GM19238 (cell line): ENCODE results near the gene MARK4.
"Not testable (repeated sequence)": the region's sequence is repeated elsewhere in the genome, so short reads cannot be mapped to it uniquely, and the experiment has no call there.

Experiments
- DNase-seq: peaks from one replicate; pipeline ENCODE4 v3.0.0; 2011; ENCODE audit warnings: low spot score; ENCODE audit not compliant: insufficient read length

Gene MARK4

DNA sequence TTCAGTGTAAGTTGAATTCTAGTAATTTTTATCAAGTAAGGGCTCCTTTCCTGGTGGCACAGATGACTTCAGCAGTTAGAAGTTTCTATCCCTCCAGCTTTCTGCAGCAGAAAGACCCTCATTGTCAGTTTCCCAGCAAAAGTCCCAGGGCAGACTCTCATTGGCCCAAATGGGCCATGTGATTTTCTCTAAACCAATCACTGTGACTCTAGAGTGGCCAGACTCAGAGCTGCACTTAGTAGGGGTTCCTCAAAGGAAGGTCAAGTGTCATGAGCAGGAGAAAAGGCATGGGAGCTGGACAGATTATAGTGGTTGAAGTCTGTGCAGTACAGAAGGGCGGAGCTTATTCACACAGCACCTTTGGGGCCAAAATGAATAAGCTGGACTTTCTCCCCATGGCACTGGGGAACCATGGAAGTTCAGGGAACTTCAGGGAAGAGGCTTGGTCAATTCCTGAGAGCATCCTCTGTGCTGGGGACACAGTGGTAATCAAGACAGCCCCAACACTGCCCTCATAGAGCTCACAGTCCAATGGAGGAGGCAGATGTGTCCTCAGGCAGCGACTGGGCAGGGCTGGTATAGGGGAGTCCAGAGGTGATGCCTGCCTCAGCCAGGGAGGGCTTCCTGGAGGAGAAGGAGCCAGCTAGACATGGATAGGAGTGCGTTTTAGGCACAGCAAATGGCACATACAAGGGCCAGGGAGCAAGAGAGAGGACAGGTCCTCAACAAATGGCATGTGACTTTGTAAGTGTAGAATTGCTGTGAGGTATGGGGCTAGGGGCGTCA is 53.3 kb downstream of the MARK4 start:
- no peak for DNase-seq

GRCh38 chr19:45305007-45305406 is 53.9 kb downstream of the MARK4 start:
- DNase-seq: no peak

- no peak for DNase-seq
These were observed 54.4 kb downstream of the MARK4 start for GRCh38 chr19:45305421-45305820.

DNA sequence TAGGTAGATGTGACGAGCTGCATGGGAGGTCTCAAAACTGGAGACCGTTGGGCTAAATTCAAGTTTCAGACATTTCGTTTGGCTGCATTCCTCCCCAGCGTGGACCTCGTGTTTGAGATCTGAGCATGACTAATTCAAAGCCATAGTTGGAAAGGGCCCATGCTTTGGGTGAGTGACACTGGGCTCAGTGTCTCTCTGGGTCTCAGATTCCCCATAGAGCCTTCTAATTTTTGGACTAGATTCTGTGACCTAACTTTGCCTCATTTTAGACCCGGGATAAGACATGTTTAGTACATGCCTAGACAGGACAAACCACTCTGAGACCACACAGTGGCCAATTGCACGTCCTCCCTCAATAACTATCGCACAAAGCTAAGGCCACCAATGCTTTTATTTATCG is 55.0 kb downstream of the MARK4 start:
- DNase-seq: no peak

- no peak for DNase-seq
These were observed 55.5 kb downstream of the MARK4 start for GRCh38 chr19:45306518-45307027.

DNA sequence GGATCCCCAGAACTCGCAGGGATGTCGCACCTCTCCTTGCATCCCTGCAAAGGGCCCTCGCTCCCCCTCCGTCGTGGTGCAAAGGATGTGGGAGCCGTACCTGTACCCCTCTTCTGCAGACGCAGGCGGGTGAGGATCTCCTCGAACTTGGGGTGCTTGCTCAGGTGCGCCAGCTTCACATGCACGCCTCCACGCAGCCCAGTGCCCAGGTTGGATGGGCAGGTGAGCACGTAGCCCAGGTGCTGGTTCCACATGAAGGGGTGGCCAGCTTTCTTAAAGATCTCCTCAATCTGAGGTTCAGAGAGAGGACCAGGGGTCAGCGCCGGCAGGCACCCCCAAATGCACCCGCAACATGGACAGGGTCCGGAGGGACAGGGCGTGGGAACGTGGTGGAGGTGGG is 56.3 kb downstream of the MARK4 start:
- no peak for DNase-seq

GRCh38 chr19:45309322-45309721 is 58.3 kb downstream of the MARK4 start:
- not testable (repeated sequence) for DNase-seq

DNA sequence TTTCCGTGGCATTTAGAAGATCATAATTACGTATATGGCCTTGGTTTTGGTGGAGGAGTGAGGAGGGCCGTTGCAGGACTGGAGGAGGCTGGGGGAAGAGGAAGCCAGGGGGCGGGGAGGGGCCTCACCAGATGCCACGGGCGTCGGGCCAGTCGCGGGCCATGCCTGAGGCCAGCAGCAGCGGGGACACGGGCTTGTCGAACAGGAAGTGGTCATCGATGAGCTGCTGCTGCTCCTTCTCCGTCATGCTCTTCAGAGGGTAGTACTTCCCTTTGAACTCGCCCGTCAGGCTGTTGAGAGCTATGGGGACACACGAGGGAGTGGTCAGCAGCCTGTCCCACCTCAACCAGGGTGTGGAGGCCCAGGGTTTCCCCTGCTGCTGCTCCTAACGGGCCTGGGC is 60.5 kb downstream of the MARK4 start:
- DNase-seq: no peak

GRCh38 chr19:45312285-45312684 is 61.2 kb downstream of the MARK4 start:
- not testable (repeated sequence) for DNase-seq

GRCh38 chr19:45314708-45315245 is 63.7 kb downstream of the MARK4 start:
- DNase-seq: no peak

DNA sequence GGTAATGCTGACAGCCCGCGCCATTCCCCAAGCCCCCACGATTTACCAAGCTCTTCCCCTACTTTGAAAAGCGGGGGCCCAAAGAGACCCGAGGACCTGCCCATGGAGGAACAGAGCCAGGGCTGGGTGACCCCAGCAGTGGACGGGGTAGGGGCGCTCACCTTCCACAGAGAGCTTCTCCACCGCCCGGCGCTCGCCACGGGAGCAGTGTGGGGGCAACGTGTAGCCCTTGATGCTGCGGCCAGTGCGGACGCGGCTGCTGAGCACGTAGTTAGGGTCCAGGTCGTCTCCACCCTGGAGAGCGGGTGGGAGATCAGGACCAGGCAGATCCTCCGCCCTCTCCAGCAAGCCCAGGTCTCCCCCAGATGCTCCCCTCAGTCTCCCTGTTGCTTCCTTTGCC is 64.2 kb downstream of the MARK4 start:
- DNase-seq: no peak

DNA sequence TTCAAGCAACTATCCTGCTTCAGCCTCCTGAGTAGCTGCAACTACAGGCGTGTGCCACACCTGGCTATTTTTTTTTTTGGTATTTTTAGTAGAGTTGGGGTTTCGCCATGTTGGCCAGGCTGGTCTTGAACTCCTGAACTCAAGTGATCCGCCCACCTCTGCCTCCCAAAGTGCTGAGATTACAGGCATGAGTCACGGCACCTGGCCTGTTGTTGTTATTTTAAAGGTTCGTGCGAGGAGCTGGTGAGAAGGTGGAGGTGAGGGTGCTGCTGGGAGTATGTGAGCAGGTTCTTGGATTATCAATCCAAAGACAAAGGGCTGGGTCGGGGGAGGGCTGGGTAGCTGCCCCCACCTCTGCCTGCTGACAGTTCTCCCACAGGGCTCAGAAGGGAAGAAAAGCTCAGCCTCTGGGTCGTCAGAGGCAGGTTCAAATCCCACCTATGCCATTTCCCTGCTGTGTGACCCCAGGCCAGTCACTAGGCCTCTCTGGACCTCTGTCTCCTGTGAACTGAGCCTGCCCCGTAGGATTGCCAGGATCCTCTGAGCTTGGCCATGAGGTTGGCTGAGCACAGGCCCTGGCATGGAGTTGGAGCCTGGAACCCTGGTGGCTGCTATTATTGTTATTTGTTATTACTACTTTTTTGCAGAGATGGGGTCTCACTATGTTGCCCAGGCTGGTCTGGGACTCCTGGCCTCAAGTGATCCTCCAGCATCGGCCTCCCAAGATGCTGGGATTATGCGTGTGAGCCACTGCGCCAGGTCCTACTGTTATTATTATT is 70.1 kb downstream of the MARK4 start:
- no peak for DNase-seq

DNA sequence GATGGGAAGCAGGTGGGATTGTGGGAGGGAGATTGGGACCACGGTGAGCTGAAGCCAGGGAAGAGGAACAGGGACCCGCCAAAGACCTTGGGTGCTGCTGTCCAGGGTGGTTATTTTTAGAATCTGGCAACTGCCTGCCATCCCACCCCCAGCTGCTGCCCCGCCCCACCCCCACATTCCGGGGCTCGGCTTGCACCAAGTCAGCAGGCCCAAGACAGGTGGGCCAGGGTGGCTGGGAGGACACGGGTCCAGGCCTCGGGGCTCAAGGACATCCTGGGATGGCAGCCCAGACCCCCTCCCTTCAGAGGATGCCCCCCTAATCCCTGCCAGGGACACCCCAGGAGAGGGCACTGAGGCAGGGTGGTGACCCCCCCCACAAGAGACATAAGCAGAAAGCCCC is 70.8 kb downstream of the MARK4 start:
- no peak for DNase-seq

GRCh38 chr19:45322311-45322710 is 71.2 kb downstream of the MARK4 start:
- DNase-seq: no peak

DNA sequence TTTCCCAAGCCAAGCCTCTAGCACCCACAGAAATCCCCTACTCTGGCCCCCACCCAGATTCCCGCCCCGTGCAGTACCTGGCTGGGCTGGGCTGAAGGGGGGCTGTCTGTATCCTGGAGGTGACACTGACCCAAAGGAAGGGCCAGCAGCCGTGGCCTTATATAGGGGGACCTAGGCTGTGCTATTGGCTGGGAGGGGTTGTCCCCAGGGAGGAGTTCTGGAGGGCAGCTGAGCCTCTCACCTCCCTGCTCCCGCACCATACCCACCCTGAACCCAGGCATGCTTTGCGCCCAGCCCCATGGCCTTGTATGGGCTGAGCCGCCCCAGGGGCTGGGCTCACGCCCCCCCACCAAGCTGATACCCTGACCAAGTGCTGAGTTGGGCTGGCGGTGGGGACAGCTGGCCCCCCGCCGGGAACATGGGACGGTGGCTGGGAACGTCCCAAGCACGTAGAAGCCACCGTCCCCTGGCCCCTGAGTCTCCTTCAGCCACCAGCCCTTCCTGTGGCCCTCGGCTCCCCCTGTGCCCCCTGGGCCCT is 71.7 kb downstream of the MARK4 start, which contains the start of gene CKM:
Gene CKM, minus strand, starts transcription at position 132 of the 538 bp plus-strand sequence. CDS start 3,162 bp downstream, outside the sequence.
- DNase-seq: no peak

DNA sequence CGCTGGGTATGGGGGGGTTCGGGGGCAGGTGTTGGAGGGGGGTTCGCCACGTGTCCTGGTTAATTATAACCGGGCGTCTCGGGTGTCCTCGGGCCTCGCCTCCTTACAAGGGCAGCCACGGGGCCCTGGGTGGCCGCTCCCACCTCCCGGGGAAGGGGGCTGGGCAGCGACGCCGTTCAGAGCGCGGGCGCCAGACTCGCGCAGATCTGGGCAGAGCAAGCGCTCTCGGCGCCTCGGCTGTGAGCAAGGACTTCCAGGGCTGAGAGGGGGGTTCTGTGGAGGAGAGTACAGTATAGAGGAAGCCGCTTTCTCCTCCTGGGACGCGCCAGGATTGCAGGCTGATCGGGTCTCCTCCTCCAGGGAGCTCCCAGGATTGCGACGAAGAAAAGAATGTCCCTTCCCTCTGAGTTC is 72.6 kb downstream of the MARK4 start:
- DNase-seq: no peak

GRCh38 chr19:45324349-45324907 is 73.4 kb downstream of the MARK4 start:
- DNase-seq: no peak

DNA sequence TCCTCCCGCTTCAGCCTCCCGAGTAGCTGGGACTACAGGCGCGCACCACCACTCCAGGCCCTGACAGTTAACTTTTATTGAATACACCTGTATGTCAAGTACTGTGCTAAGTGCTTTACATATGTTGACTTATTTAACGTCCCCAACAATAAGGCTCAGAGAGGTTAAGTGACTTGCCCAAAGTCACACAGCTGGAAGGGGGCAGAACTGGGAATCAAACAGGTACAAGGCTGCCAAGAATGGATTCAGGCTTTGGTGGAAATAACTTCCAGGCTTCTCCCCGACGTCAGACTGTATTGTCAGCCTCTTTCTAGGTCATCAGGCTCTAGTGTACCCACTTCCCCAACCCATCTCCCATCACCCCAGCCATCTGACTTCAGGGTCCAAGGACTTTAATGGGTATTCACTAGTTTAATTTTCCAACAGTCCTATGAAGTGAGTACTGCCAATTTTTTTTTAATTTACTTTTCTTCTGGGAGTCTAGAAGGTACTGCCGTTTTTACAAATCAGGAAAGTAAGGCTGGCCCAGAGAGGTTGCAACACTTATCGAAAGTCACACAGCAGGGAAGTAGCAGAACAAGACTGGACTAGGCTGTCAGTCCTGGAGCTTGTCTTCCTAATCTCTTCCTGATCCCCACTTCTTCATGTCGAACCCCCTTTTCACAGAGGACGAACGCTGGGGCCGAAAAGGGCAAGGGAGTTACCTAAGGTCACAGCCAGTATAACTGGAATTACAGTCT is 76.5 kb downstream of the MARK4 start:
- no peak for DNase-seq

GRCh38 chr19:45331411-45331810 is 80.3 kb downstream of the MARK4 start:
- DNase-seq: no peak

DNA sequence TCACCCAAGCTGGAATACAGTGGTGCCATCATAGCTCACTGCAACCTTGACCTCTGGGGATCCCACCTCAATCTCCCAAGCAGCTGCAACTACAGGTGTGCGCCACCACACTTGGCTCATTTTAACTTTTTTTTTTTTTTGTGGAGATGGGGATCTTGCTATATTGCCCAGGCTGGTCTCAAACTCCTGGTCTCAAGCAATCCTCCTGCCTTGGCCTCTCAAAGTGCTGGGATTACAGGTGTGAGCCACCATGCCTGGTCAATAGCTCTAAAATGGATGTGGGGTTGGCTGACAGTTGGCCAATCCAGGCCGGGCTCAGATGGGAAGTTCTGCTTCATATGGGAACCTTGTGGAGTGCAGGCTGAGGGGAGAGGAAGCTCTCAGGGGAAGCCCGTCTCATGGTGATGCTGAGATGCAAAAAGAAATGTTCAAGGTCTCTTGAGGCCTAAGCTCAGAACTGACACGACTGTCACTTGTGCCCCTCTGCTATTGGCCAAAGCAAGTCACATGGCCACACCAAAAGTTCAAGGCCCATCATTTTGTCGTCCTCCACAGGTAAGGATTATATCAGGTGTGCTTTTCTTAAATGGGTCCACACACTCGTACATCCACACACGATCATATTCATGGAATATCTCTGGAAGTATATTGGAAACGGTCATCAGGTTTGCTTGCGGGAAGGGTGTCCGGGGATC is 82.7 kb downstream of the MARK4 start:
- no peak for DNase-seq
